HG03025 (cell line): ENCODE measurements around the gene EVX1.

ENCODE experiments used
- ATAC-seq: cut with Tn5 transposase; IDR thresholded peaks from one replicate; pipeline ENCODE4 v1.9.1; 2021; ENCODE audit warnings: mild to moderate bottlenecking, moderate library complexity; ENCODE audit not compliant: unreplicated experiment, low FRiP score

Gene EVX1

GRCh38 chr7:27224983-27225934 is 17.3 kb upstream of the EVX1 start:
- ATAC-seq: no peak

GRCh38 chr7:27229448-27229847 is 13.2 kb upstream of the EVX1 start:
- ATAC-seq: no peak

- no peak for ATAC-seq
These were observed 7.0 kb upstream of the EVX1 start for GRCh38 chr7:27235387-27236311.

GRCh38 chr7:27237735-27238334 is 4.8 kb upstream of the EVX1 start:
- ATAC-seq: no peak

- ATAC-seq: no peak
These were observed 3.6 kb upstream of the EVX1 start for GRCh38 chr7:27238979-27239386.

- no peak for ATAC-seq
These were observed 3.1 kb upstream of the EVX1 start for GRCh38 chr7:27239387-27240014.

- no peak for ATAC-seq
These were observed 2.4 kb upstream of the EVX1 start for GRCh38 chr7:27240015-27240731.

GRCh38 chr7:27241189-27242056 is 1.2 kb upstream of the EVX1 start:
- ATAC-seq: no peak

- no peak for ATAC-seq
These were observed 448 bp upstream of the EVX1 start for GRCh38 chr7:27242154-27242553.

- no peak for ATAC-seq
These were observed 950 bp downstream of the EVX1 start for GRCh38 chr7:27243340-27244163.

- no peak for ATAC-seq
These were observed 2.0 kb downstream of the EVX1 start for GRCh38 chr7:27244488-27245123.

- no peak for ATAC-seq
These were observed 2.7 kb downstream of the EVX1 start for GRCh38 chr7:27245124-27245797.

GRCh38 chr7:27245798-27246691 is 3.4 kb downstream of the EVX1 start:
- no peak for ATAC-seq

GRCh38 chr7:27247000-27247399 is 4.4 kb downstream of the EVX1 start:
- ATAC-seq: no peak

- ATAC-seq: no peak
These were observed 5.1 kb downstream of the EVX1 start for GRCh38 chr7:27247452-27248426.
